GM23338 (cell line): Measurements from ENCODE around the gene ZNF366.

Source experiments
- EZH2 ChIP-seq: fragments of 200-600 bp; sonication (generic); IDR thresholded peaks from one replicate; pipeline ENCODE4 v1.8.0; 2017; ENCODE audit warnings: antibody characterized with exemption, mild to moderate bottlenecking, low read depth; ENCODE audit not compliant: unreplicated experiment
- POLR2AphosphoS5 ChIP-seq: IDR thresholded peaks from 2 replicates; pipeline ENCODE4 v1.6.1; 2016; ENCODE audit warnings: antibody characterized with exemption, low read depth
- ZNF331 ChIP-seq: fragments of 250-450 bp; sonication (Bioruptor Pico); IDR thresholded peaks from 2 replicates; pipeline ENCODE4 v1.5.0; 2020; ENCODE audit warnings: low read depth, mild to moderate bottlenecking, moderate library complexity
- TF ChIP-seq, protein P1 (sequence below), 2 experiments: fragments of 200-600 bp in 1 of 2; sonication (generic) in 1 of 2; conservative IDR thresholded peaks; 2 replicates each; pipeline versions ENCODE4 v1.5.1 to v1.6.1; 2016 to 2017; ENCODE audit warnings: antibody characterized with exemption in 2 of 2, low read depth in 2 of 2, mild to moderate bottlenecking in 2 of 2, moderate library complexity in 1 of 2
- TF ChIP-seq, protein P2 (sequence below): IDR thresholded peaks from one replicate; pipeline ENCODE4 v1.6.1; 2018; ENCODE audit warnings: antibody characterized with exemption; ENCODE audit not compliant: unreplicated experiment

DNA sequence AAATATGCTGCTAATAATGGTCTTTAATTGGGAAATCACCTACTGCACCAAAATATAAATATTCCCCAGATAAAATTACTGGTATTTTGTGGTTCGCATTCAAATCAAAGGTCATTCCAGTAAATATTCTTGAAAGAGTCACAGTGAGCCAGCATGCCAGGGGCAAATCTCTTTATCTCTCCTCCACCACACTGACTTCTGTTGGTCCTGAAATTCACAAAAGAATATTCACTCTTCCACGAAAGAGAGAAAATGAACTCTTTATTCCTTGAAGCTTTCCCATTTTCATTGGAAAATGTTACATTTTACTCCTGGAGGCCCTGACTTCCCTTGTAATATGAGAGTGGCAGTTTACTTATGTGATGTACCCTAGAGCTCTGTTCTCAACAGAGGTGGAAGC, 39.7 kb downstream of the ZNF366 start:
- TF ChIP-seq, protein P1, sequence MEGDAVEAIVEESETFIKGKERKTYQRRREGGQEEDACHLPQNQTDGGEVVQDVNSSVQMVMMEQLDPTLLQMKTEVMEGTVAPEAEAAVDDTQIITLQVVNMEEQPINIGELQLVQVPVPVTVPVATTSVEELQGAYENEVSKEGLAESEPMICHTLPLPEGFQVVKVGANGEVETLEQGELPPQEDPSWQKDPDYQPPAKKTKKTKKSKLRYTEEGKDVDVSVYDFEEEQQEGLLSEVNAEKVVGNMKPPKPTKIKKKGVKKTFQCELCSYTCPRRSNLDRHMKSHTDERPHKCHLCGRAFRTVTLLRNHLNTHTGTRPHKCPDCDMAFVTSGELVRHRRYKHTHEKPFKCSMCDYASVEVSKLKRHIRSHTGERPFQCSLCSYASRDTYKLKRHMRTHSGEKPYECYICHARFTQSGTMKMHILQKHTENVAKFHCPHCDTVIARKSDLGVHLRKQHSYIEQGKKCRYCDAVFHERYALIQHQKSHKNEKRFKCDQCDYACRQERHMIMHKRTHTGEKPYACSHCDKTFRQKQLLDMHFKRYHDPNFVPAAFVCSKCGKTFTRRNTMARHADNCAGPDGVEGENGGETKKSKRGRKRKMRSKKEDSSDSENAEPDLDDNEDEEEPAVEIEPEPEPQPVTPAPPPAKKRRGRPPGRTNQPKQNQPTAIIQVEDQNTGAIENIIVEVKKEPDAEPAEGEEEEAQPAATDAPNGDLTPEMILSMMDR (conservative IDR thresholded peaks at IDR 0.05; ENCODE audit: low read depth in 2 of 2), result no peak
- TF ChIP-seq POLR2AphosphoS5 (no peak), EZH2 (no peak), ZNF331 (CRISPR knock-in tag) (no peak)
- TF ChIP-seq, protein P2, sequence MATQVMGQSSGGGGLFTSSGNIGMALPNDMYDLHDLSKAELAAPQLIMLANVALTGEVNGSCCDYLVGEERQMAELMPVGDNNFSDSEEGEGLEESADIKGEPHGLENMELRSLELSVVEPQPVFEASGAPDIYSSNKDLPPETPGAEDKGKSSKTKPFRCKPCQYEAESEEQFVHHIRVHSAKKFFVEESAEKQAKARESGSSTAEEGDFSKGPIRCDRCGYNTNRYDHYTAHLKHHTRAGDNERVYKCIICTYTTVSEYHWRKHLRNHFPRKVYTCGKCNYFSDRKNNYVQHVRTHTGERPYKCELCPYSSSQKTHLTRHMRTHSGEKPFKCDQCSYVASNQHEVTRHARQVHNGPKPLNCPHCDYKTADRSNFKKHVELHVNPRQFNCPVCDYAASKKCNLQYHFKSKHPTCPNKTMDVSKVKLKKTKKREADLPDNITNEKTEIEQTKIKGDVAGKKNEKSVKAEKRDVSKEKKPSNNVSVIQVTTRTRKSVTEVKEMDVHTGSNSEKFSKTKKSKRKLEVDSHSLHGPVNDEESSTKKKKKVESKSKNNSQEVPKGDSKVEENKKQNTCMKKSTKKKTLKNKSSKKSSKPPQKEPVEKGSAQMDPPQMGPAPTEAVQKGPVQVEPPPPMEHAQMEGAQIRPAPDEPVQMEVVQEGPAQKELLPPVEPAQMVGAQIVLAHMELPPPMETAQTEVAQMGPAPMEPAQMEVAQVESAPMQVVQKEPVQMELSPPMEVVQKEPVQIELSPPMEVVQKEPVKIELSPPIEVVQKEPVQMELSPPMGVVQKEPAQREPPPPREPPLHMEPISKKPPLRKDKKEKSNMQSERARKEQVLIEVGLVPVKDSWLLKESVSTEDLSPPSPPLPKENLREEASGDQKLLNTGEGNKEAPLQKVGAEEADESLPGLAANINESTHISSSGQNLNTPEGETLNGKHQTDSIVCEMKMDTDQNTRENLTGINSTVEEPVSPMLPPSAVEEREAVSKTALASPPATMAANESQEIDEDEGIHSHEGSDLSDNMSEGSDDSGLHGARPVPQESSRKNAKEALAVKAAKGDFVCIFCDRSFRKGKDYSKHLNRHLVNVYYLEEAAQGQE, result no peak
